GM19238 (cell line): ENCODE measurements around the gene IGSF21.

ENCODE experiments used
- DNase-seq: peaks from one replicate; pipeline ENCODE4 v3.0.0; 2011; ENCODE audit warnings: low spot score; ENCODE audit not compliant: insufficient read length

The IGSF21 gene

DNA sequence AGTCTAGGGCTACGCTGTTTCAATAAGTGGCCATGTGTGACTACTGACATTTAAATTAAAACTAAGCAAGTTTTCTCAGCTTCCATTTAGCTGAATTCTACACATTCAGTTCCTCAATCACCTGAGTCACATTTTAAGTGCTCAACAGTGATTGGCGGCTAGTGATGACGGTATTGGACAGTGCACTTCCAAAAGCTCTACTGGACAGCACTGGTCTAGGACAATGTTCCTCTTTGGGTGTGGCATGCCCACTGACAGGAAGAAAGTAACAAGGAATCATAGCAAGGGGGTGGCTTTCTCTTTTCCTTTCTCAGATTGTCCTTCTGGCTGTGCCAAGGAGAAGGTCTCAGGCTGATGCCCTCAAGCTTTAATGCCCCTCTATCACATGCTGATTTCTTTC, 11.7 kb downstream of the IGSF21 start:
- no peak for DNase-seq

DNA sequence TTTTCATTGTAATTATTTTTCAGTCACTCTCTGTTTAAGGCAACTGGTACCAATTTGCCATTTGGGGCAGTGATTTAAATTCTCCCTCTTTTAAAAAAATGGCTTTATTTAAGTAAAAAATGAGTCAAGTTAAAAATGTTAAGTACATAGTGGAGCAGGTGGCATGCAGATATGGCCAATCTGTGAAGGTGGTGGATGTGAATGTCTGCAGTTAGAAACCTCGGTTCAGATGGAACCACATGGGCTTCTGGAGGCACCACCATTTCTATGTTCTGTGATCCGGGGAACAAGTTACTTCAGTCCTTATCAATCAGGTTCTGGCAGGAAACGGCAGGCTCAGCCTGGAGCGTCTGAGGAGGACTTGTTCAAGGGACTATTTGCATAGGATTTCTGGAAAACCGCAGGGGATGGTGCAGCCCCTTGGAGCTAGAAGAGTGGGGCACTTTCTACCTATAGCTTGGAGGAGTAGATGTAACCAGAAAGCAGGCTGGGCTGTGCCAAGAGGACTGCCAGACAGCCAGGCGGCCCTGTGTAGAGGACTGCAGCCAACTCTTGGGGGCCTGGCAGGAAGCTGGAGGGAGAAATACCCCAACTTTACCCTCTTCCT, 12.3 kb downstream of the IGSF21 start:
- DNase-seq = no peak

- no peak for DNase-seq
Observed at GRCh38 chr1:18120638-18121037, 13.0 kb downstream of the IGSF21 start.

DNA sequence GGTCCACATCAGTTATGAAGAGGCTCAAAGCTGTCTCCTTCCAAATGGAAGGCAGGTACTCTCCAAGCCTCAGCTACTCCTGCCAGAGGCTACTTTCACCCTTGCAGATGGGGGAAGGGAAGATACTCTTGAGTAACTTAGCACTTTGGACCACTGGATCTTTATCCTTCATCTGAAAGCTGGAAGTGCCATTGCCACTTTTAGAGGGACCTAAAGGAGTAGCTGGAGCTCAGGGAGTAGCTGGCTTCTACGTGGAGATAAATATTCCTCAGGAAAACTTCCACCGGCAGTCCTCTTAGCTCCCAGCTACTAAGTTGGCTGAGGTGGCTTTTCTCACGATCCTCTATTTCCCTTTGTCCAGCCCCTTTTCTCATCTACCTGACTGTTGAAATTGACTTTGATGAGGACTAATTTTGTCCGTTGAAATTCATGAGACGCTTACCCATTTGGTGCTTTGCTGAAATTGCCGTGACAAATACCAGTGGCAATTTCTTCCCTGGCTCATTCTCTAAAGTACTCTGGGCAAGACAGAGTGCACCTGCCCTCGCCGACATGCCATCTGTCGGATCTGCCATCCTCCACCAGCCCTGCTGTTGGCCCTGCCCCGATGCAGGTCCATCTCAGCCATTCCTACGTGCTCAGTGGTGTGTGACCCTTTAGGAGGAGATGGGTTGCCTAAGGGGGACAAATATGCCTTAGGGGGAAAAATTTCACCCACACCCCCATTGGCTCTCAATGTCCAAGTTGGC, 13.6 kb downstream of the IGSF21 start:
- DNase-seq = no peak

GRCh38 chr1:18123467-18123992, 15.9 kb downstream of the IGSF21 start:
- DNase-seq = no peak

DNA sequence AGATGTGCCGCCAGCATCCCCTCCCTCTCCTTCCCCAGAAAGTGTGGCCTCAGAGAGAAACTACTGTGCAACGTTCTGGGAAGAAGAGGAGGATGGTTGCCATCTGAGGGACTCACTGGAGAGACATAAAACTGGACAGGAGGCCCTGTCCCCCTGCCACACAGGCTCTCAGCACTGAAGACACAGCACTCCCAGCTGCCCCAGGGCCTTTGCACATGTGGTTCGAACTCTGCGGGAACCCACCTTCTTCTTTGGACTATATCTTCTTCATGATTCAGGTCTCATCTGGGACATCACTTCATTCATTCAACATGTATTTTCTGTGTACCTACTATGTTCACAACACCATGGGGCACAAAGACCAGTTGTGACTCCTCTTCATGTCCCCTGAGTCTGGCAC, 17.4 kb downstream of the IGSF21 start:
- DNase-seq = no peak

DNA sequence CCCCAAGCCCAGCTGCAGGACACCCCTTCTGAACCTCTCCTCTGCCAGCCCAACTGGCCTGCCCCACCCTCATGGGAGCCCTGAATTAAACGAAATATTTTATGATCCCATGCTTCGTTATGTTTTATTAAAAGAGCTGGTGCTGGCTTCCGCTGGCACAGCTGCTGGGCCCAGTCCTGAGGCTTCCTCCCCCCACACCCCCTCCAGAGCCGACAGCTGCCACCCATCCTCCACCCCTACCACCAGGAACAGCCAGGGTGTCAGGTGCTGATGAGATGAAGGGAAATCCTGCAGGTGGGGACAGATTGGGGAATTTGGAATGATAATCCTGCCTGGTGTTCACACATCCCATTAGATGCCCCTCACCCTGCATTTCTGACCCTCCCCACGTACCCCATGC, 19.0 kb downstream of the IGSF21 start:
- no peak for DNase-seq

DNA sequence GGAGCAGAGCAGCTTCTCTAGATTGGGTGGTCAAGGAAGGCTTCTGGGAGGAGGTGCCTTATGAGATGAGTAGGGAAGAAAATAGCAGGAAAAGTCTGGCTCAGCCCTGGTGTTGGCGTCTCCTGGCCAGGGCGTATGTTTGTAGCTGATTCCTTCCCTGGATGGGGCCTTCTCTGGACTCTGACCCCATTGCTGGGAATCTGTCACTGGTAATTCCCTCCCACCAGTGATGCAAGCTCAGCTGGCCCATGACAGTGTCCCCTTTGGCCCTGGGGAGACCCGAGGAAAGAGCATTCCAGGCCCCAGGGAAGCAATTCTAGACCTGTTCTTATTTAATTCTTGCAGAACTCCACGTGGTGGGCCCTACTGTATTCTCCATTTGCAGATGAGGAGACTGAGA, 20.7 kb downstream of the IGSF21 start:
- DNase-seq = no peak

DNA sequence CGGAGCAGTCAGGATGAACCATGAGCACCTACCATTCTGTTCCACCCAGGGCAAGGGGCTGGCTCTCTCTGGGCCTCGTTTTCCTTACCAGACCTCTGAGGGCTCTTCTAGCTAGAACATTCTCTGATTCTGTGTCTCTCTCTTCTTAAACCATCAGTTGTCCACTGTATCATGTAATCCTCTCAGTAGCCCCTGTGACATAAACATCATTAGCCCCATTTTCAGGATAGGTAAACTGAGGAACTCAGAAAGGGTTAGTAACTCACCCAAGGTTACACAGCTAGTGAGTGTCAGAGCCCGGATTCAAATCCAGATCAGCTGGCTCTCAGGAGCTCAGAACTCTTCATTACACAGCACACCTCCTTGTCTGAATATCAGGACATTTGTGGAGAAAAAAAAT, 22.8 kb downstream of the IGSF21 start:
- no peak for DNase-seq

DNA sequence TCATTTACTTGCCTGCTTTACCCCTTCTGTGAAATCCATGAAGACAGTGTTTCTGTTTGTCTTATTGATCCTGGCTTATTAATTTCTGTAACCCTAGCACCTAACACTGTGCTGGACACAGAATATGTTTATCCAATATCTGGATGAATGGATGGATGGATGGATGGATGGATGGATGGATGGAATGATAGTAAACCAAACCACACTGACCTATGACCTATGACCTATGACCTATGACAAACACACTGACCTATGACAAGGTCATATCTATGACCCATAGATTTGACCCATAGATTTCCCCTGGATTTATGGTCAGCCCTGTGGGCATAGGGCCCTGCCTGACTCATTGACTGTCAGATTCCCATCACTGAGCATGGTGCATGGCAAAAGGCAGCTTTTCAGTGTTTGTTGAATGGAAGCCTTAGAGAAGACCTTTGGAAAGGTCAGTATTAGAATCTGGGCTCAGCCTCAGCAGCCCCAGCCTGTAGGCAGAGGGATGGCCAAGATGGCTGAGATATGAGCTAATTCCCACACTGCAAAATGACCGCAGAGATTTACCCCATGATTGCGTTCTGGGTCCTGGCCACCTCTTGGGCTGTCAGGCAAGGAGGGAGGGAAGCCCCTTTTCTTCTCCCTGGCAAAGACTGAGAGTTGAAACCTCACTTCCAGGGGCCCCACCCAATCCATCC, 24.6 kb downstream of the IGSF21 start:
- no peak for DNase-seq

- no peak for DNase-seq
Observed at GRCh38 chr1:18132711-18133541, 25.3 kb downstream of the IGSF21 start.

- DNase-seq = no peak
Observed at GRCh38 chr1:18134324-18135046, 26.9 kb downstream of the IGSF21 start.

DNA sequence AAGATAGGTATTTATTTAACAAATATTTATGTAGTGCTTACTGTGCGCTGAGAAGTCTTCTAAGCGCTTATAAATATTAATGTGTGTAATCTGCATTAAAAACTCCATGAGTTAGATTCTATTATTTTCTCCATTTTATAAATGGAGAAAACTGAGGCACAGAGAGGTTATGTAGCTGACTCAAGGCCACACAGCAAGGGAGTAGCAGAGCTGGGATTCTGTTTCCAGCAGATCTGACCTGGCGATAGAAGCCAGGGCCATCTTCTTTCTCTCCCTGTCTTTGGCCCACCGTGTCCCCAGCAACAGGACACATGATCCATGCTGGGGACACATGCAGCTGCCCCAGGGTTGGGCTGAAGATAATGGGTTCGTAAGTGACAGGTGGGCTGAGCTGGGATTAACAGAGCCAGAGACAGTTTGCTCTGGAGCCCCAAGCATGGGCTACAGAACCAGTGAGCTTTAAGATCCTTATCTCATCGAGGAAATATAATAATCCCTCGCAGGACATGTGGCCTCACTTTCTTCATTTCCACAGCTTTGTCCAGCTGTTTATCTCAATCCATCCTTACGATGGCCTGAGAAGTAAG, 30.3 kb downstream of the IGSF21 start:
- DNase-seq = no peak

- no peak for DNase-seq
Observed at GRCh38 chr1:18139198-18139981, 31.8 kb downstream of the IGSF21 start.

- DNase-seq = no peak
Observed at GRCh38 chr1:18140411-18140810, 32.8 kb downstream of the IGSF21 start.

DNA sequence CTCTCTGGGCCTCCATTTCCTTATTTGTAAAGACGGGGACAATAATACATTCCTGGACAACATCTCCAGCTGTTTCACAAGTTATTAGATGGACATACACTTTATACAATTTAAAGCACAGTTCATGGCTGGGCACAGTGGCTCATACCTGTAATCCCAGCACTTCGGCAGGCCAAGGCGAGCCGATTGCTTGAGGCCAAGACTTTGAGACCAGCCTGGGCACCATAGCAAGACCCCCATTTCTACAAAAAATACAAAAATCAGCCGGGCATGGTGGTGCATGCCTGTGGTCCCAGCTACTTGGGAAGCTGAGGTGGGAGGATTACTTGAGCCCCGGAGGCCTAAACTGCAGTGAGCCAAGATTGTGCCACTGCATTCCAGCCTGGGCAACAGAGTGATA, 34.1 kb downstream of the IGSF21 start:
- DNase-seq = no peak

- no peak for DNase-seq
Observed at GRCh38 chr1:18142471-18142870, 34.9 kb downstream of the IGSF21 start.

DNA sequence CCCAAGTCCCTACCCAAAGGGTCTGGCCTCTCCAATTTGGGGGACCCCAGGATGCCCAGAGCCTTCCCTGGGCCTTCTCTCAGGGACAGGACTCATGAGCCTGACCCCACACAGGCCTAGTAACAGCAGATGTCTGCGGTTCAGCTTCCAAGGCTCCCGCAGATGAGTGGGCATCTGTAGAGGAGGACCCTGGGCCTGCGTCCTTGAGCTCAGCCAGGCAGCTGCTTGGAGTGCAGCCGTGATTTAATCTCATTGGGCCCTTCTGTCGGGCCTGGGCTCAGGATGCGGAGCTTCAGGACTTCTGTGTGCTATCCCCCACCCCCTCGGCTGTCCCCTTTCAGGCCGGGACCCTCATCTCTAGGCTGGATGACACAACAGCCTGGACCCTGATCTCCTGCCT, 35.4 kb downstream of the IGSF21 start:
- DNase-seq = no peak

DNA sequence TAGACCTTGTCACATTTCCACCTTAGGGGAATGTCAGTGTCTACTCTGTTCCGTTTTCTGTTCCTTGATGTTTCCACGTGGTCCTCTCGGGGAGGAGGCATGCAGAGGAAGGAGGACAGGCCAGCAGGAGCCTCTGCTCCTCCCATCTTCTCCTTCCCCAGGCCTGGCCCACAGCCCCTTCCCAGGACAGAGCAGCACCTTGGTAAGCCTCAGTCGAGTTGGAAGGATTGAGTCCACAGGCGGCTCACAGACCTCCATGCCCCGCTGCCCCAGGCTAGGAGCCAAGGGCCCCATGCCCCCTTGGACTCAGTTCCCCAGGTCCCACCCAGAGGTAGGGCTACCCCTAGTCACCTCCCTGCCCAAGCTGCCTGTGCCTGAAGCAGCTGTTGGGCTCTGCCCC, 36.5 kb downstream of the IGSF21 start:
- no peak for DNase-seq
